Measurements from ENCODE around the gene ZNF784.

Gene ZNF784

GRCh38 chr19:55621673-55622231 is 2.6 kb downstream of the ZNF784 start:
- Histone ChIP-seq H3K27ac (ENCODE audit: extremely low read depth, low read depth, low read length) (no peak overlapping the region), H3K4me3 (ENCODE audit: low read depth, low read length) (no peak overlapping the region), H3K4me1 (ENCODE audit: control insufficient read depth, insufficient read depth, low read length) (peaks cover 5% of the 10 kb centered on the region), H3K9me3 (ENCODE audit: control insufficient read depth, insufficient read depth, low read depth, low read length) (no peaks in the 10 kb centered on the region), H3K36me3 (ENCODE audit: control insufficient read depth in 2 of 2, insufficient read depth in 1 of 2, low read length in 2 of 2) (peaks cover 5 to 7% of the 10 kb centered on the region in 2 experiments; a peak in 2 of 3 replicates)
- TF ChIP-seq ZNF280C (tag by site-specific recombination; IDR thresholded peaks at IDR 0.05) (no peak), ZNF10 (tag by site-specific recombination; IDR thresholded peaks at IDR 0.05) (no peak), ZNF623 (tag by site-specific recombination; IDR thresholded peaks at IDR 0.05) (no peak), ZNF747 (tag by site-specific recombination; IDR thresholded peaks at IDR 0.05) (no peak), ZNF221 (tag by site-specific recombination; IDR thresholded peaks at IDR 0.05; ENCODE audit: borderline replicate concordance) (no peak), ZNF677 (tag by site-specific recombination; IDR thresholded peaks at IDR 0.05) (no peak), KLF1 (tag by site-specific recombination; IDR thresholded peaks at IDR 0.05) (no peak), ZNF169 (tag by site-specific recombination; IDR thresholded peaks at IDR 0.05) (no peak), ZNF548 (tag by site-specific recombination; IDR thresholded peaks at IDR 0.05) (no peak), ZBTB6 (tag by site-specific recombination; IDR thresholded peaks at IDR 0.05) (no peak), ZIC2 (tag by site-specific recombination; IDR thresholded peaks at IDR 0.05) (no peak), KLF9 (tag by site-specific recombination; IDR thresholded peaks at IDR 0.05; ENCODE audit: low read depth) (no peak), ZNF2 (tag by site-specific recombination; IDR thresholded peaks at IDR 0.05) (no peak), ZNF692 (tag by site-specific recombination; IDR thresholded peaks at IDR 0.05) (no peak), PATZ1 (tag by site-specific recombination; IDR thresholded peaks at IDR 0.05) (no peak), PRDM1 (tag by site-specific recombination; IDR thresholded peaks at IDR 0.05) (no peak), ZNF560 (tag by site-specific recombination; IDR thresholded peaks at IDR 0.05; ENCODE audit: borderline replicate concordance) (no peak), ZNF341 (tag by site-specific recombination; IDR thresholded peaks at IDR 0.05; ENCODE audit: low read depth) (no peak), ZBTB26 (tag by site-specific recombination; optimal IDR thresholded peaks at IDR 0.05) (no peak)
- POLR2A ChIA-PET = interaction anchor here (9.1 kb wide), 1 partner anchor 16 kb away, joined by 75 read pairs; the partner anchor contains the start of gene ZNF865
- CTCF ChIA-PET = interaction anchor here (4.6 kb wide), 1 partner anchor 15 kb away, joined by 29 read pairs; the partner anchor contains the start of gene ZNF865
